GM19351 (cell line): Measurements from ENCODE around the gene GJA10.

Experiments used
- ATAC-seq: cut with Tn5 transposase; IDR thresholded peaks from one replicate; pipeline ENCODE4 v1.9.1; 2021; ENCODE audit warnings: mild to moderate bottlenecking, moderate library complexity; ENCODE audit not compliant: unreplicated experiment

Gene GJA10

GRCh38 chr6:89916136-89916920 is 22.1 kb downstream of the GJA10 start:
- ATAC-seq: no peak

GRCh38 chr6:89917216-89917615 is 22.9 kb downstream of the GJA10 start:
- no peak for ATAC-seq

GRCh38 chr6:89917801-89918366 is 23.6 kb downstream of the GJA10 start:
- no peak for ATAC-seq

GRCh38 chr6:89921197-89921596 is 26.9 kb downstream of the GJA10 start:
- ATAC-seq: no peak

- no peak for ATAC-seq
These were observed 27.4 kb downstream of the GJA10 start for GRCh38 chr6:89921691-89922090.

- no peak for ATAC-seq
These were observed 30.0 kb downstream of the GJA10 start for GRCh38 chr6:89924231-89924630.

- ATAC-seq: no peak
These were observed 31.6 kb downstream of the GJA10 start for GRCh38 chr6:89925826-89926225.

- no peak for ATAC-seq
These were observed 33.0 kb downstream of the GJA10 start for GRCh38 chr6:89927264-89927663.

- ATAC-seq: no peak
These were observed 33.7 kb downstream of the GJA10 start for GRCh38 chr6:89927791-89928550.

- no peak for ATAC-seq
These were observed 34.3 kb downstream of the GJA10 start for GRCh38 chr6:89928604-89929003.

GRCh38 chr6:89930789-89931188 is 36.5 kb downstream of the GJA10 start:
- ATAC-seq: no peak

GRCh38 chr6:89932245-89932802 is 38.1 kb downstream of the GJA10 start:
- ATAC-seq: no peak

GRCh38 chr6:89934685-89935366 is 40.6 kb downstream of the GJA10 start:
- ATAC-seq: no peak

- no peak for ATAC-seq
These were observed 41.9 kb downstream of the GJA10 start for GRCh38 chr6:89936177-89936576.

- ATAC-seq: no peak
These were observed 43.7 kb downstream of the GJA10 start for GRCh38 chr6:89938014-89938413.

GRCh38 chr6:89939144-89939543 is 44.9 kb downstream of the GJA10 start:
- ATAC-seq: no peak

- peak; percentile 92 for ATAC-seq
These were observed 46.2 kb downstream of the GJA10 start for GRCh38 chr6:89940225-89941027.

GRCh38 chr6:89941031-89941762 is 46.9 kb downstream of the GJA10 start:
- ATAC-seq: no peak

GRCh38 chr6:89941763-89942497 is 47.7 kb downstream of the GJA10 start:
- ATAC-seq: no peak
